Thoracic aorta (tissue), 2 donors: ENCODE measurements around the gene BRSK1. TPM values are rescaled to one million over a fixed set of nuclear protein-coding genes. Genes with fewer than 3 reads are reported as not detected.

Experiments used
- ATAC-seq: fragments of 150-250 bp; one replicate; pipeline ENCODE4 v1.8.0; 2017; ENCODE audit warnings: low read depth; ENCODE audit not compliant: insufficient number of reproducible peaks, low FRiP score
- DNase-seq: peaks from one replicate; pipeline ENCODE4 v3.0.0-alpha.2; 2020; ENCODE audit warnings: low spot score
- H3K27ac ChIP-seq, 2 donors: fragments of 200-600 bp; sonication (generic); 1 replicate in 1 of 2; 2 replicates in 1 of 2; pipeline ENCODE4 v1.5.1; 2016; ENCODE audit warnings: mild to moderate bottlenecking in 2 of 2, moderate library complexity in 2 of 2
- H3K27me3 ChIP-seq: fragments of 200-600 bp; sonication (generic); replicated peaks from 2 replicates; pipeline ENCODE4 v1.6.0; 2016; ENCODE audit warnings: mild to moderate bottlenecking; ENCODE audit not compliant: insufficient read depth
- H3K36me3 ChIP-seq: fragments of 200-600 bp; sonication (generic); one replicate; pipeline ENCODE4 v1.5.1; 2016
- H3K4me1 ChIP-seq, 2 donors: fragments of 200-600 bp; sonication (generic); 1 replicate in 1 of 2; 2 replicates in 1 of 2; pipeline versions ENCODE4 v1.5.1 to v1.6.0; 2016; ENCODE audit warnings: low read depth in 2 of 2, mild to moderate bottlenecking in 1 of 2; ENCODE audit not compliant: control insufficient read depth in 1 of 2
- H3K4me3 ChIP-seq: fragments of 200-600 bp; sonication (generic); 2 replicates; pipeline ENCODE4 v1.5.1; 2016; ENCODE audit warnings: mild to moderate bottlenecking
- H3K9me3 ChIP-seq: fragments of 200-600 bp; sonication (generic); 2 replicates; pipeline ENCODE4 v1.5.1; 2016
- CTCF ChIP-seq: fragments of 200-600 bp; sonication (generic); IDR thresholded peaks from one replicate; pipeline ENCODE4 v1.5.1; 2019; ENCODE audit warnings: antibody characterized with exemption
- total RNA-seq, 2 donors: library from RNA; depleted of rRNA; stranded (reverse); fragments of >200 nt; gene quantifications; one replicate each; pipeline versions ENCODE4 v1.1.0 to v1.2.3, GENCODE V29; 2016

BRSK1 gene
- total RNA-seq, 2 donors from 2014 or later: 10.8 to 16.7 TPM

- TF ChIP-seq CTCF: no peak
- ATAC-seq (no peak), DNase-seq (no peak)
- H3K36me3 ChIP-seq: peaks cover 9% of the 10 kb centered on the region
- H3K9me3 ChIP-seq: no peaks in the 10 kb centered on the region
- no peak overlapping the region for H3K27ac ChIP-seq
- H3K4me3 ChIP-seq: no peak overlapping the region
- H3K4me1 ChIP-seq: peaks cover 9 to 17% of the 10 kb centered on the region in 2 donors
- H3K27me3 ChIP-seq: no peaks in the 10 kb centered on the region
Observed at GRCh38 chr19:55276720-55277430, 6.9 kb upstream of the BRSK1 start.

GRCh38 chr19:55277494-55277893 lies 6.3 kb upstream of the BRSK1 start:
- no peak for ATAC-seq
- H3K9me3 ChIP-seq: no peaks in the 10 kb centered on the region
- H3K27ac ChIP-seq: no peak overlapping the region
- no peak for TF ChIP-seq CTCF
- no peak overlapping the region for H3K4me3 ChIP-seq
- H3K4me1 ChIP-seq: peaks cover 9 to 17% of the 10 kb centered on the region in 2 donors
- peaks cover 9% of the 10 kb centered on the region for H3K36me3 ChIP-seq
- no peaks in the 10 kb centered on the region for H3K27me3 ChIP-seq
- DNase-seq: no peak

GRCh38 chr19:55278391-55279135 lies 5.2 kb upstream of the BRSK1 start:
- no peaks in the 10 kb centered on the region for H3K27me3 ChIP-seq
- no peak overlapping the region for H3K27ac ChIP-seq
- no peak for DNase-seq
- no peak for TF ChIP-seq CTCF
- no peak overlapping the region for H3K4me3 ChIP-seq
- no peaks in the 10 kb centered on the region for H3K9me3 ChIP-seq
- H3K36me3 ChIP-seq: peaks cover 2% of the 10 kb centered on the region
- ATAC-seq: no peak
- peaks cover 9 to 17% of the 10 kb centered on the region in 2 donors for H3K4me1 ChIP-seq

- no peak for DNase-seq
- H3K27ac ChIP-seq: peak overlapping the region in 1 of 2 donors; percentile 72
- peak overlapping the region; percentile 83 for H3K4me3 ChIP-seq
- H3K27me3 ChIP-seq: no peaks in the 10 kb centered on the region
- TF ChIP-seq CTCF: no peak
- H3K9me3 ChIP-seq: no peaks in the 10 kb centered on the region
- no peaks in the 10 kb centered on the region for H3K36me3 ChIP-seq
- ATAC-seq: no peak
- H3K4me1 ChIP-seq: peaks cover 9 to 17% of the 10 kb centered on the region in 2 donors
Observed at GRCh38 chr19:55279340-55279739, 4.5 kb upstream of the BRSK1 start.

- no peak for TF ChIP-seq CTCF
- no peaks in the 10 kb centered on the region for H3K27me3 ChIP-seq
- ATAC-seq (peak; percentile 64), DNase-seq (peak; percentile 68)
- peak within 1 kb of the TSS; percentile 83 for H3K4me3 ChIP-seq
- H3K36me3 ChIP-seq: no peaks in the 10 kb centered on the region
- peaks cover 13 to 23% of the 10 kb centered on the region in 2 donors for H3K4me1 ChIP-seq
- no peaks in the 10 kb centered on the region for H3K9me3 ChIP-seq
- H3K27ac ChIP-seq: peak within 1 kb of the TSS; percentile 68 to 72
Observed at GRCh38 chr19:55279770-55280643, 3.8 kb upstream of the BRSK1 start, which contains the start of gene HSPBP1. HSPBP1 (minus strand) TSS chr19:55280110; CDS start chr19:55279608, 502 bp downstream.
